GM12891 (cell line): ENCODE results near the gene BOD1L1. TPM values are rescaled to one million over a fixed set of nuclear protein-coding genes. Genes with fewer than 3 reads are reported as not detected.

Source experiments
- DNase-seq: peaks from one replicate; pipeline ENCODE4 v3.0.0; 2011; ENCODE audit warnings: low spot score; ENCODE audit not compliant: insufficient read length
- FAIRE-seq: peaks from 2 replicates; lab custom pipeline; 2011; peaks lifted over from hg19 to GRCh38; lab: Jason Lieb, UNC
- PAX5 ChIP-seq: IDR thresholded peaks from 2 replicates; pipeline ENCODE4 v1.6.1; 2011; ENCODE audit warnings: low read length, moderate library complexity, mild to moderate bottlenecking; ENCODE audit not compliant: insufficient read depth, severe bottlenecking
- POLR2A ChIP-seq: IDR thresholded peaks from 2 replicates; pipeline ENCODE4 v1.6.1; 2011; ENCODE audit warnings: low read depth, low read length, control low read depth
- POLR2AphosphoS5 ChIP-seq: IDR thresholded peaks from 2 replicates; pipeline ENCODE4 v1.6.1; 2011; ENCODE audit warnings: low read depth, low read length, control low read depth
- POU2F2 ChIP-seq: IDR thresholded peaks from 2 replicates; pipeline ENCODE4 v1.6.1; 2011; ENCODE audit warnings: low read depth, mild to moderate bottlenecking, control low read depth, low read length, moderate library complexity
- SPI1 ChIP-seq: IDR thresholded peaks from 2 replicates; pipeline ENCODE4 v1.6.1; 2011; ENCODE audit warnings: low read depth, low read length, control low read depth
- TAF1 ChIP-seq: IDR thresholded peaks from 2 replicates; pipeline ENCODE4 v1.6.1; 2011; ENCODE audit warnings: low read depth, low read length, control low read depth
- polyA plus RNA-seq: library from polyadenylated mRNA; unstranded; fragments of >200 nt; gene quantifications from one replicate; pipeline ENCODE4 v1.2.1, GENCODE V29; 2012; ENCODE audit warnings: low read depth, missing spikeins, inconsistent platforms; ENCODE audit not compliant: missing spikeins

BOD1L1 gene
- 16.0 TPM for polyA plus RNA-seq

DNA sequence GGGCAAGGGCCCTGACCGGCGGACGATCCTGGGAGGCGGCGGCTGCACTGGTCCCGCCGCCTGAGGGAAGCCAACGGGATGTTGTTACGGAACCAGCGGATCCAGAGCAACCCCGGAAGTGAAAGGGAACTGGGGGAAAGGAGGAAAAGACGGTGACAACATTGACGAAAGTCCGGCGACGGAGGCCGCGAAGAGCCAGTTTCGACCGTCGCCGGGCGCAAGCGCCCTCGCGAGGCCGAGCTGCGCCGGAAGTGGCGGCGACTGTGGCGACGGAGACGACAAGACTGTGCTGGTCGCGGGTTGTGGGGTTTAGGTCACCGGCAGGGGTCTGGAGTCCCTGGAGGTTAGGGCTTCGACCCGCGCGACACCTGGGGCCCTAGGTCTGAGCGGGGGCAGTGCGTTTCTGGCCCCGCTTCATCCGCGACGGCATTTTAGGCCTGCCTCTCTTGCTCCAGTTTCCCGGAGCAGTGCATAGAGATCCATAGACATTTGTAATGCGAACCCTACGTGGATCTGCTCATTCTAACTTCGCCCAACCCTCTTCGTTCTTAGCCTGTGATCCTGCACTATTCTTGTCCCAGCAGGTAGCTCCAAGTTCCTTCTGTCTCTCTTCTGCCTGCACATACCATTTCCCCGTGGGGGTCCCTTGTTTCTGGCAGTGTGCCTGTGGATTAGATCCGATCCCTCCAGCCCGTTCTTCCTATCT lies at the start of gene BOD1L1:
Gene BOD1L1 (minus strand): TSS at position 120 of the 706 bp plus-strand sequence. CDS start 138 bp downstream, outside the sequence.
- FAIRE-seq = peak; percentile 95
- DNase-seq = peak; percentile 74
- peak; percentile 92 for TF ChIP-seq POLR2AphosphoS5
- peak; percentile 87 for TF ChIP-seq TAF1
- TF ChIP-seq SPI1 = peak; percentile 58
- TF ChIP-seq POLR2A = peak; percentile 91
- no peak for TF ChIP-seq PAX5
- TF ChIP-seq POU2F2 = peak; percentile 56; the same call in 1 of the 2 replicates

DNA sequence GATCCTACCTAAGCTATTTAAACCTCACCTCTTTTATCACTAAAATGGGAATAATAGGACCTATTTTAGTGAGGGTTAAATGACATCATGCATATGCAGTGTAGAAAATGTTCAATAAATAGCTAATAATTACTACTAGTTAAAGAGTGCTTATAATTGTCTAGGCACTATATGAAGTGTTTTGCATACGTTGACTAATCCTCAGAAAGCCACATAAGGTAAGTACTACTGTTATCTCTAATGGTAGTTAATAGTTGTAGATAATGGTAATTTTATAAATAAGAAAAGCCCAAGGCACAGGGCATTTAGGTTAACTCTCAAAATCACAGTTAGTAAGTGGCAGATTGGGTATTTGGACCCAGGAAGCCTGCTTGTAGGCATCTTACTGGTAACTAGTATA lies 47.4 kb upstream of the BOD1L1 start:
- DNase-seq (no peak), FAIRE-seq (no peak)
- TF ChIP-seq POLR2AphosphoS5 (no peak), POLR2A (no peak), SPI1 (no peak), POU2F2 (no peak), TAF1 (no peak), PAX5 (no peak)

DNA sequence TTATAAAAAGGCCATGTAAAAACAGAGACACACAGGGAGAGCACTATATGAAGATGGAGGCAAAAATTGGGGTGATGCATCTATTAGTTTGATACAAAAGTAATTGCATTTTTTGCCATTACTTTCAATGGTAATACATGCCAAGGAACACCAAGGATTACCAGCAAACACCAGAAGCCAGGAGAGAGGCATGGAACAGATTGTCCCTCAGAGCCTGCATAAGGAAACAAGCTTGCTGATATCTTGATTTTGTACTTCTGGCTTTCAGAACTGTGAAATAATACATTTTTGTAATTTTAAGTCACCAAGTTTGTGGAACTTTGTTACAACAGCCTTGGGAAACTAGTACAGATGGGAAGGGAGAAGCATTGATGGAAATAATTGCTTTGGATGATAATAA lies 45.6 kb upstream of the BOD1L1 start:
- TF ChIP-seq POU2F2 (no peak), POLR2A (no peak)
- DNase-seq (no peak), FAIRE-seq (no peak)

DNA sequence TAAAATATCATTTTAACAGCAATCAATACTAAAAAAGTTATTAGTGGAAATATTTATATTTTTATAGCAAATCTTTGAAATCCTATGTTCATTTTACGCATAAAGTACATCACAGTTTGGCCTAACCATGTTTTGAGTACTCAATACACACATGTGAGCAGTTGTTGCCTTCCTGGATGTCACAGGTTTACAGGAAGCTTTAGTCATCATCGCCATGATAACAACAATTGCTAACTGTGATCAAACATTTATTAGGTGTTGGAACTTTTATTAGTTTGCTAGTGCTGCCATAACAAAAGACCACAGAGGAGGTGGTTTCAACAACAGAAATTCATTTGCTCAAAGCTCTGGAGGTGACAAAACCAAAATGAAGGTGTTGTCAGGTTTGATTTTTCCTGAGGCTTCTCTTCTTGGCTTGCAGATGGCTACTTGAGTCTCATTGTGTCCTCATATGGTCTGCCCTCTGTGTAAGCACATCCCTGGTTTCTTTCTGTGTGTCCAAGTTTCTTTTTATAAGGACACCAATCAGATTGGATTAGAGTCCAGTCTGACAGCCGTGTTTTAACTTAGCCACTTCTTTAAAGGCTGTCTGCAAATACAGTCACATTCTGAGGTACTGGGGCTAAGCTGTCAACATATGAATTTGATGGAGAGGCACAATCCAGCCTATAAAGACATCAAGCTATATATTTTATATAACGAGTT lies 43.1 kb upstream of the BOD1L1 start:
- DNase-seq (no peak), FAIRE-seq (no peak)
- TF ChIP-seq POLR2AphosphoS5 (no peak), POLR2A (no peak), POU2F2 (no peak), PAX5 (no peak), TAF1 (no peak), SPI1 (no peak)

DNA sequence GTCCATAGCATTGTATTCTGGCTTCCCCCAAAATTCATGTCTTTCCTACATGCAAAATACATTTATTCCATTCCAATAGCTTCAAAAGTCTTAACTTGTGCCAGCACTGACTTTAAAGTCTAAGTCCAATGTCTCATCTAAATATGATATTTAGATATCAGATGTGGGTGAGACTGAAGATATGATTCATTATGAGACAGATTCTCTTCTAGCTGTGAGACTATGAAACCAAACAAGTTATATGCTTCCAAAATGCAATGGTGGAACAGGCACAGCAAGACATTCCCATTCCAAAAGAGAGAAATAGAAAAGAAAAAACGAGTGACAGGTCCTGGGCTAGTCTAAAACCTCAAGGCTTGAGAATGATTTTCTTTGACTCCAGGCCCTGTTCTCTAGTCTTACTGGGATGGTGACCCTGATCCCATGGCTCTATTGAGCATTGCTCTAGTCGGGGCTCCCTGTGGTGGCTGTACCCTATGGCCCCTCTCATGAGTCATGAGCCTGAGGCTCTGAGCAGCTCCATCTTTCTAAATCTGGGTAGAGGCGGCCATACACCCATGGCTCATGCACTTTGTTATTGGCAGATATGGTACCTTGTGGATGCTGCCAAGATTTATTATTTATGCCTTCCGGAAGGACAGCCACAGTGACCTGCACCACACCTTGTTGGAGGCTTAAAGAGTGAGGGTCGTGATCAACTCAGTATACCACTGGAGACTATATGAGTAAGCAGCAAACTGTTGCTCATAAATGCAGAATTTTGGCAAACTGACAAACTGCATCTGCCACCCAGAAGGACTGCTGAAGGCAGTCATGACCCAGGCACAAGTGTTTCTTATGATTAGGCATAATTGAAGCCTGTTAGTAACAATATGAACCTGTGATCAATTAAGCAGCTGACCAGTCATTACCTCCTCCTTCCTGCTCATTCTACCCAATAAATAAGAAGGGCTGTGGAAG lies 38.5 kb upstream of the BOD1L1 start:
- no peak for TF ChIP-seq POLR2A
- no peak for TF ChIP-seq POLR2AphosphoS5
- TF ChIP-seq TAF1 = no peak
- TF ChIP-seq POU2F2 = no peak
- no peak for TF ChIP-seq SPI1
- TF ChIP-seq PAX5 = no peak
- DNase-seq = no peak
- FAIRE-seq = no peak

DNA sequence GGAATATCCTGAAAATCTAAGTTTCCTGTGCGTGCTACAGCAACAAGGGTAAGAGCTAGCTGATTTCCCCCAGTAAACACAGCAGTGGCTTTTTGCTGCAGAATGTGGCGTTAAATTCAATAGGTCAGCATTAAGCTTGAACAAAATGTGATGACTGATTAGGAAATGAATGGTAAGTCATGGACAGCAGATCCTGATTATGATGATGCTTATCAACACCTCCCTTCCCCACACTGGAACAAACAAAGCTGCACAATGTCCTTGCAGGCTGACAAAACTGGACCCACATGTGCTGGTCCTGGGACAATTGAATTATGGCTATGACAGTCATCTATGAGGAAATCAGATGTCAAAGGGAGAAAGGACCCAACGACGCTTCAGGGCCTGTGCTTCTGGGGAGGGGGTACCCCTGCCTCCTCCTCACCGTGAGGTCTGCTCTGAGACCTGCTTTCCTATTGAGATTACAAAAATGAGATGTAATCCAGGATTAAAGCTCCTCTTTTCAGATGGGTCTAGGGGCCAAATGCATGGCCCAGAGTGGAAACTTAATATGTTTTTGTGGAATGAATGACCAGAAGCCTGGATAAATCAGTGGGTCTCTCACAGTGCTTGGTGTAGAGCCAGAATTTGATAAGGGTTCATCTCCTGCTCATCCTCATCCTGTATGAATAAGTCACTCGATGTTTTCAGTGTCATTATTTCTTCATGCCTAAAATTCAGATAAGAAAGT lies 32.0 kb upstream of the BOD1L1 start:
- TF ChIP-seq POLR2AphosphoS5 = no peak
- TF ChIP-seq PAX5 = no peak
- no peak for TF ChIP-seq SPI1
- TF ChIP-seq POU2F2 = no peak
- no peak for TF ChIP-seq TAF1
- no peak for TF ChIP-seq POLR2A
- no peak for DNase-seq
- FAIRE-seq = no peak

DNA sequence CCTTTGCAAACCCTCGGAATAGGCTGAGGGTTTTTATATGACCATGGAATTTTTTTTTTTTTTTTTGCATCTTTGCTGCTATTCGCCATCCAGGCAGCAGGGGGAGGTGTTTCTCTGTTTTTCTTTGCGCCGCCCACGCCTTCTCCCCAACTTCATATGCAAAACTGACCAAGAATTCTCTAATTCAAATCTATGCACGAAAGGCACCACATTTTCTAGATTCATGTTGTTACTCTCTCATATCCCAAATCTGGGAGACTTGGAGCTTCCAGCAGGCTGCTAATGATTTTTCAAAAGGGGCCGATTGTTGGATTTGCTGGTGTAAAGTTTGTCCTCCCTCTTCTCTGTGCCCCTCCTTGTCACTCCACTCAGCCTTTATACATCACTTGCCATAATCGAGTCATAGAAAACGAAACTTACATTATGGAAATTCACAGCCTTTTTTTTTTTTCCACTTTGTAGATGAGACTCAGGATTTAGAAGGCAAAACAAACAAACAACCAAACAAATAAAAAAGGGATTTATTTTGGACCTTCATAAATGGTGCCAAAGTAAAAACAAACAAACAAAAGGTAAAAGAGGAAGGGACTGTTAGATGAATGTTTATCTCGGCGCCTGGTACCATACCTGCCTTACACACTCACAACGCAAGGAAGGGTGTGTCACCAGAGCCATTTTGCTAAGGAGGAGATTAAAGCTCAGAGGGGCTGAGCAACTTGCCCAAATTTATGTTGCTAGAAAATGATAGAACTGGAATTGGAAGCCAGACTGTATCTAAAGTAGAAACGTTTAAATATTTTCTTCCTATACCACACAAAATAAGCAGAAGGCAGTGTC lies 29.3 kb upstream of the BOD1L1 start:
- no peak for DNase-seq
- TF ChIP-seq POU2F2 = peak; percentile 93; the same call in 1 of the 2 replicates
- TF ChIP-seq POLR2A = no peak
- FAIRE-seq = peak; percentile 55
